ENCODE measurements around the gene PDE6C. TPM values are rescaled to one million over a fixed set of nuclear protein-coding genes. Genes with fewer than 3 reads are reported as not detected.

The PDE6C gene
- total and polyA plus RNA-seq, 2 of the 8 experiments (the other 6 are each of a cell fraction or from before 2014, with no cell fraction given): not detected

GRCh38 chr10:93703066-93703465 lies 90.7 kb downstream of the PDE6C start (continued):
- no peak for TF ChIP-seq HDAC6 (IDR thresholded peaks at IDR 0.05; ENCODE audit: low read depth, low read length)
- TF ChIP-seq CREB1 (IDR thresholded peaks at IDR 0.05): no peak
- TF ChIP-seq JUN (IDR thresholded peaks at IDR 0.05; ENCODE audit: low read depth, low read length): no peak
- no peak for TF ChIP-seq TAF7 (optimal IDR thresholded peaks at IDR 0.05; ENCODE audit: borderline replicate concordance, low read depth, low read length)
- no peak for TF ChIP-seq SUZ12 (IDR thresholded peaks at IDR 0.05; ENCODE audit: low read length)
- TF ChIP-seq RNF2 (IDR thresholded peaks at IDR 0.05; ENCODE audit: borderline replicate concordance, low read depth, low read length, missing control alignments, poor library complexity, severe bottlenecking): no peak
- TF ChIP-seq KDM5A (IDR thresholded peaks at IDR 0.05; ENCODE audit: low read length): no peak

All from H1 (cell line).